NT2/D1 (cell line): ENCODE measurements around the gene WDFY4.

Experiments used
- DNase-seq: peaks from one replicate; pipeline ENCODE4 v3.0.0-alpha.2; 2011; ENCODE audit warnings: low read depth, low spot score
- H3K27me3 ChIP-seq: 2 replicates; pipeline ENCODE4 v1.6.0; 2011; ENCODE audit warnings: mild to moderate bottlenecking; ENCODE audit not compliant: insufficient read length, insufficient read depth
- H3K36me3 ChIP-seq: 2 replicates; pipeline ENCODE4 v1.6.1; 2011; ENCODE audit warnings: mild to moderate bottlenecking, low read length, mixed read lengths; ENCODE audit not compliant: insufficient read depth, insufficient read length
- H3K4me1 ChIP-seq: 2 replicates; pipeline ENCODE4 v1.5.1; 2011; ENCODE audit not compliant: insufficient read depth, insufficient read length
- H3K4me3 ChIP-seq: 2 replicates; pipeline ENCODE4 v1.5.1; 2011; ENCODE audit warnings: low read depth; ENCODE audit not compliant: insufficient read length
- H3K9ac ChIP-seq: 2 replicates; pipeline ENCODE4 v1.6.0; 2011; ENCODE audit warnings: low read depth; ENCODE audit not compliant: insufficient read length
- H3K9me3 ChIP-seq: 2 replicates; pipeline ENCODE4 v1.5.1; 2011; ENCODE audit warnings: mild to moderate bottlenecking, low read length; ENCODE audit not compliant: insufficient read depth
- SUZ12 ChIP-seq: IDR thresholded peaks from 2 replicates; pipeline ENCODE4 v1.6.1; 2011; ENCODE audit not compliant: insufficient read length, insufficient read depth; ENCODE audit errors: extremely low read depth
- YY1 ChIP-seq: IDR thresholded peaks from 2 replicates; pipeline ENCODE4 v1.6.1; 2011; ENCODE audit not compliant: insufficient read length, insufficient read depth
- ZNF274 ChIP-seq: IDR thresholded peaks from 2 replicates; pipeline ENCODE4 v1.6.1; 2011; ENCODE audit warnings: mild to moderate bottlenecking, low read depth, low read length

WDFY4 gene

GRCh38 chr10:48973065-48973464, 288.4 kb downstream of the WDFY4 start:
- no peaks in the 10 kb centered on the region for H3K9me3 ChIP-seq
- H3K36me3 ChIP-seq, result no peaks in the 10 kb centered on the region
- no peak overlapping the region for H3K4me3 ChIP-seq
- no peaks in the 10 kb centered on the region for H3K27me3 ChIP-seq
- no peaks in the 10 kb centered on the region for H3K4me1 ChIP-seq
- no peak for DNase-seq
- no peak for TF ChIP-seq SUZ12
- TF ChIP-seq YY1, result no peak
- TF ChIP-seq ZNF274, result no peak
- H3K9ac ChIP-seq, result no peak overlapping the region

- H3K4me1 ChIP-seq, result no peaks in the 10 kb centered on the region
- H3K9me3 ChIP-seq, result no peaks in the 10 kb centered on the region
- H3K27me3 ChIP-seq, result no peaks in the 10 kb centered on the region
- no peaks in the 10 kb centered on the region for H3K36me3 ChIP-seq
- H3K9ac ChIP-seq, result no peak overlapping the region
- H3K4me3 ChIP-seq, result no peak overlapping the region
- TF ChIP-seq SUZ12 (no peak), ZNF274 (no peak), YY1 (no peak)
- DNase-seq, result no peak
These were observed 290.0 kb downstream of the WDFY4 start for GRCh38 chr10:48974510-48975156.

GRCh38 chr10:48976196-48976595, 291.5 kb downstream of the WDFY4 start:
- no peak for DNase-seq
- Histone ChIP-seq H3K9ac (no peak overlapping the region), H3K4me3 (no peak overlapping the region), H3K27me3 (no peaks in the 10 kb centered on the region), H3K4me1 (no peaks in the 10 kb centered on the region), H3K36me3 (no peaks in the 10 kb centered on the region), H3K9me3 (no peaks in the 10 kb centered on the region)
- TF ChIP-seq SUZ12 (no peak), ZNF274 (no peak), YY1 (no peak)

GRCh38 chr10:48978318-48978717, 293.6 kb downstream of the WDFY4 start:
- no peaks in the 10 kb centered on the region for H3K36me3 ChIP-seq
- no peak for DNase-seq
- no peak overlapping the region for H3K4me3 ChIP-seq
- no peaks in the 10 kb centered on the region for H3K9me3 ChIP-seq
- TF ChIP-seq YY1, result no peak
- TF ChIP-seq SUZ12, result no peak
- no peak for TF ChIP-seq ZNF274
- no peaks in the 10 kb centered on the region for H3K27me3 ChIP-seq
- H3K9ac ChIP-seq, result no peak overlapping the region
- no peaks in the 10 kb centered on the region for H3K4me1 ChIP-seq

GRCh38 chr10:48981310-48981907, 296.7 kb downstream of the WDFY4 start:
- H3K4me3 ChIP-seq, result no peak overlapping the region
- no peaks in the 10 kb centered on the region for H3K4me1 ChIP-seq
- H3K36me3 ChIP-seq, result no peaks in the 10 kb centered on the region
- no peak overlapping the region for H3K9ac ChIP-seq
- no peaks in the 10 kb centered on the region for H3K27me3 ChIP-seq
- peak; percentile 18 for DNase-seq
- H3K9me3 ChIP-seq, result no peaks in the 10 kb centered on the region
- no peak for TF ChIP-seq YY1
- TF ChIP-seq ZNF274, result no peak
- no peak for TF ChIP-seq SUZ12

GRCh38 chr10:48982584-48982983, 297.9 kb downstream of the WDFY4 start:
- Histone ChIP-seq H3K4me3 (no peak overlapping the region), H3K9ac (no peak overlapping the region), H3K36me3 (no peaks in the 10 kb centered on the region), H3K9me3 (no peaks in the 10 kb centered on the region), H3K4me1 (no peaks in the 10 kb centered on the region), H3K27me3 (no peaks in the 10 kb centered on the region)
- no peak for TF ChIP-seq SUZ12
- no peak for TF ChIP-seq ZNF274
- no peak for TF ChIP-seq YY1
- no peak for DNase-seq

- no peaks in the 10 kb centered on the region for H3K4me1 ChIP-seq
- H3K9me3 ChIP-seq, result no peaks in the 10 kb centered on the region
- DNase-seq, result no peak
- no peak overlapping the region for H3K4me3 ChIP-seq
- H3K27me3 ChIP-seq, result no peaks in the 10 kb centered on the region
- no peak overlapping the region for H3K9ac ChIP-seq
- no peaks in the 10 kb centered on the region for H3K36me3 ChIP-seq
- no peak for TF ChIP-seq SUZ12
- no peak for TF ChIP-seq ZNF274
- TF ChIP-seq YY1, result no peak
These were observed 299.1 kb downstream of the WDFY4 start for GRCh38 chr10:48983648-48984351.
